WTC11 (cell line): ENCODE results near the gene BIRC2. TPM values are rescaled to one million over a fixed set of nuclear protein-coding genes. Genes with fewer than 3 reads are reported as not detected.

Experiments
- ATAC-seq: fragments of 200-7000 bp; cut with Tn5 transposase; 2 replicates; pipeline ENCODE4 v1.10.0; 2021; ENCODE audit warnings: mild to moderate bottlenecking, moderate library complexity
- CTCF ChIA-PET: fragments of 300-600 bp; sonication (Branson Sonifier 250); formaldehyde crosslinking; loops from one replicate; lab custom pipeline; 2021; ENCODE audit warnings: antibody characterized with exemption; lab: Charles Lee
- POLR2A ChIA-PET: fragments of 350-600 bp; sonication (Branson Sonifier 250); formaldehyde crosslinking; loops from one replicate; lab custom pipeline; 2021; ENCODE audit warnings: antibody characterized with exemption; lab: Charles Lee
- DNase-seq: peaks from one replicate; pipeline ENCODE4 v3.0.0; 2021; ENCODE audit warnings: low spot score
- H3K27ac Mint-ChIP-seq: 2 replicates; pipeline ENCODE4 v1.8.0; 2021; ENCODE audit warnings: mixed read lengths
- H3K27me3 Mint-ChIP-seq: 2 replicates; pipeline ENCODE4 v1.8.0; 2021; ENCODE audit warnings: low read depth, mild to moderate bottlenecking, moderate library complexity, mixed read lengths
- H3K36me3 Mint-ChIP-seq: 2 replicates; pipeline ENCODE4 v1.8.0; 2021; ENCODE audit warnings: mixed read lengths
- H3K4me1 Mint-ChIP-seq: 2 replicates; pipeline ENCODE4 v1.8.0; 2022; ENCODE audit warnings: mixed read lengths
- H3K4me3 Mint-ChIP-seq: 2 replicates; pipeline ENCODE4 v1.8.0; 2021; ENCODE audit warnings: mild to moderate bottlenecking, moderate library complexity, mixed read lengths
- H3K9me3 Mint-ChIP-seq: 2 replicates; pipeline ENCODE4 v1.8.0; 2021; ENCODE audit warnings: mixed read lengths
- ESRRA ChIP-seq: sonication (generic); formaldehyde crosslinking; IDR thresholded peaks from 2 replicates; pipeline ENCODE4 v1.8.1; 2022; ENCODE audit warnings: mild to moderate bottlenecking, missing genetic modification reagents, borderline replicate concordance
- ETV6 ChIP-seq: sonication (generic); formaldehyde crosslinking; IDR thresholded peaks from 2 replicates; pipeline ENCODE4 v1.8.1; 2022; ENCODE audit warnings: mild to moderate bottlenecking, missing genetic modification reagents
- FOXJ3 ChIP-seq: sonication (generic); formaldehyde crosslinking; IDR thresholded peaks from 2 replicates; pipeline ENCODE4 v1.9.0; 2021; ENCODE audit warnings: missing genetic modification reagents, mild to moderate bottlenecking, borderline replicate concordance
- GTF2I ChIP-seq: fragments of 250-450 bp; sonication (Bioruptor Pico); conservative IDR thresholded peaks from 2 replicates; pipeline ENCODE4 v1.4.0; 2021; ENCODE audit warnings: mild to moderate bottlenecking
- JUN ChIP-seq: sonication (generic); formaldehyde crosslinking; IDR thresholded peaks from 2 replicates; pipeline ENCODE4 v1.8.0; 2023; ENCODE audit warnings: mild to moderate bottlenecking, missing genetic modification reagents
- NR3C1 ChIP-seq: sonication (generic); formaldehyde crosslinking; conservative IDR thresholded peaks from 2 replicates; pipeline ENCODE4 v1.8.1; 2023; ENCODE audit warnings: low read depth, mild to moderate bottlenecking, missing genetic modification reagents
- RORB ChIP-seq: fragments of 250-450 bp; sonication (Bioruptor Pico); IDR thresholded peaks from 2 replicates; pipeline ENCODE4 v1.9.0; 2021; ENCODE audit warnings: mild to moderate bottlenecking
- ZMAT4 ChIP-seq: fragments of 250-450 bp; sonication (Bioruptor Pico); IDR thresholded peaks from 2 replicates; pipeline ENCODE4 v1.9.0; 2021; ENCODE audit warnings: mild to moderate bottlenecking
- ZNF138 ChIP-seq: sonication (generic); formaldehyde crosslinking; conservative IDR thresholded peaks from 2 replicates; pipeline ENCODE4 v1.8.1; 2022; ENCODE audit warnings: mild to moderate bottlenecking, moderate library complexity, missing genetic modification reagents
- ZNF263 ChIP-seq: sonication (generic); formaldehyde crosslinking; IDR thresholded peaks from 2 replicates; pipeline ENCODE4 v1.8.1; 2022; ENCODE audit warnings: low read depth, mild to moderate bottlenecking, moderate library complexity, missing genetic modification reagents
- ZNF416 ChIP-seq: fragments of 250-450 bp; sonication (Bioruptor Pico); IDR thresholded peaks from 2 replicates; pipeline ENCODE4 v1.9.0; 2021; ENCODE audit warnings: mild to moderate bottlenecking, inconsistent platforms
- ZNF425 ChIP-seq: fragments of 250-450 bp; sonication (Bioruptor Pico); conservative IDR thresholded peaks from 2 replicates; pipeline ENCODE4 v1.9.0; 2021; ENCODE audit warnings: mild to moderate bottlenecking
- ZNF671 ChIP-seq: fragments of 250-450 bp; sonication (Bioruptor Pico); IDR thresholded peaks from 2 replicates; pipeline ENCODE4 v1.8.0; 2021; ENCODE audit warnings: mild to moderate bottlenecking
- total RNA-seq: library from RNA; stranded (reverse); gene quantifications from 3 replicates; pipeline ENCODE4 v1.2.3, GENCODE V29; 2021
- TF ChIP-seq, protein P1 (sequence below): fragments of 200-600 bp; IDR thresholded peaks from 2 replicates; pipeline ENCODE4 v1.8.0; 2022; ENCODE audit warnings: antibody characterized with exemption
- TF ChIP-seq, protein P2 (sequence below): fragments of 250-450 bp; sonication (Bioruptor Pico); IDR thresholded peaks from 2 replicates; pipeline ENCODE4 v1.9.0; 2021; ENCODE audit warnings: mild to moderate bottlenecking, borderline replicate concordance
- TF ChIP-seq, protein P3 (sequence below): fragments of 250-450 bp; sonication (Bioruptor Pico); IDR thresholded peaks from 2 replicates; pipeline ENCODE4 v2.1.2; 2022; ENCODE audit warnings: mild to moderate bottlenecking, moderate library complexity
- TF ChIP-seq, protein P4 (sequence below): fragments of 250-450 bp; sonication (Bioruptor Pico); IDR thresholded peaks from 2 replicates; pipeline ENCODE4 v1.9.0; 2021; ENCODE audit warnings: mild to moderate bottlenecking

Gene BIRC2
- total RNA-seq, 1 experiment from 2014 or later, result 22.3 TPM

GRCh38 chr11:102322560-102322959 lies 24.5 kb upstream of the BIRC2 start:
- H3K27ac Mint-ChIP-seq, result no peak overlapping the region
- peaks cover 14% of the 10 kb centered on the region for H3K27me3 Mint-ChIP-seq
- H3K4me1 Mint-ChIP-seq, result peaks cover 2% of the 10 kb centered on the region; the same call in 1 of the 2 replicates
- no peak for ATAC-seq
- ChIA-PET POLR2A (no interaction called here), CTCF (no interaction called here)
- no peak overlapping the region for H3K4me3 Mint-ChIP-seq
- TF ChIP-seq ZNF138 (CRISPR knock-in tag), result no peak
- TF ChIP-seq ZNF416 (CRISPR knock-in tag), result no peak
- TF ChIP-seq, protein P1, sequence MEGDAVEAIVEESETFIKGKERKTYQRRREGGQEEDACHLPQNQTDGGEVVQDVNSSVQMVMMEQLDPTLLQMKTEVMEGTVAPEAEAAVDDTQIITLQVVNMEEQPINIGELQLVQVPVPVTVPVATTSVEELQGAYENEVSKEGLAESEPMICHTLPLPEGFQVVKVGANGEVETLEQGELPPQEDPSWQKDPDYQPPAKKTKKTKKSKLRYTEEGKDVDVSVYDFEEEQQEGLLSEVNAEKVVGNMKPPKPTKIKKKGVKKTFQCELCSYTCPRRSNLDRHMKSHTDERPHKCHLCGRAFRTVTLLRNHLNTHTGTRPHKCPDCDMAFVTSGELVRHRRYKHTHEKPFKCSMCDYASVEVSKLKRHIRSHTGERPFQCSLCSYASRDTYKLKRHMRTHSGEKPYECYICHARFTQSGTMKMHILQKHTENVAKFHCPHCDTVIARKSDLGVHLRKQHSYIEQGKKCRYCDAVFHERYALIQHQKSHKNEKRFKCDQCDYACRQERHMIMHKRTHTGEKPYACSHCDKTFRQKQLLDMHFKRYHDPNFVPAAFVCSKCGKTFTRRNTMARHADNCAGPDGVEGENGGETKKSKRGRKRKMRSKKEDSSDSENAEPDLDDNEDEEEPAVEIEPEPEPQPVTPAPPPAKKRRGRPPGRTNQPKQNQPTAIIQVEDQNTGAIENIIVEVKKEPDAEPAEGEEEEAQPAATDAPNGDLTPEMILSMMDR, result no peak
- TF ChIP-seq ZNF425 (CRISPR knock-in tag), result no peak
- H3K36me3 Mint-ChIP-seq, result no peaks in the 10 kb centered on the region
- no peaks in the 10 kb centered on the region for H3K9me3 Mint-ChIP-seq
- no peak for DNase-seq

GRCh38 chr11:102323542-102324251 lies 23.3 kb upstream of the BIRC2 start:
- H3K4me1 Mint-ChIP-seq, result no peaks in the 10 kb centered on the region
- H3K36me3 Mint-ChIP-seq, result no peaks in the 10 kb centered on the region
- no peak overlapping the region for H3K27ac Mint-ChIP-seq
- H3K9me3 Mint-ChIP-seq, result no peaks in the 10 kb centered on the region
- H3K4me3 Mint-ChIP-seq, result no peak overlapping the region
- POLR2A ChIA-PET, result no interaction called here
- ATAC-seq (no peak), DNase-seq (no peak)
- CTCF ChIA-PET, result interaction anchor here (1.9 kb wide), 1 partner anchor 14 kb away, joined by 11 read pairs; no protein-coding TSS in a partner anchor
- peaks cover 4% of the 10 kb centered on the region; the same call in 1 of the 2 replicates for H3K27me3 Mint-ChIP-seq
- TF ChIP-seq, protein P2, sequence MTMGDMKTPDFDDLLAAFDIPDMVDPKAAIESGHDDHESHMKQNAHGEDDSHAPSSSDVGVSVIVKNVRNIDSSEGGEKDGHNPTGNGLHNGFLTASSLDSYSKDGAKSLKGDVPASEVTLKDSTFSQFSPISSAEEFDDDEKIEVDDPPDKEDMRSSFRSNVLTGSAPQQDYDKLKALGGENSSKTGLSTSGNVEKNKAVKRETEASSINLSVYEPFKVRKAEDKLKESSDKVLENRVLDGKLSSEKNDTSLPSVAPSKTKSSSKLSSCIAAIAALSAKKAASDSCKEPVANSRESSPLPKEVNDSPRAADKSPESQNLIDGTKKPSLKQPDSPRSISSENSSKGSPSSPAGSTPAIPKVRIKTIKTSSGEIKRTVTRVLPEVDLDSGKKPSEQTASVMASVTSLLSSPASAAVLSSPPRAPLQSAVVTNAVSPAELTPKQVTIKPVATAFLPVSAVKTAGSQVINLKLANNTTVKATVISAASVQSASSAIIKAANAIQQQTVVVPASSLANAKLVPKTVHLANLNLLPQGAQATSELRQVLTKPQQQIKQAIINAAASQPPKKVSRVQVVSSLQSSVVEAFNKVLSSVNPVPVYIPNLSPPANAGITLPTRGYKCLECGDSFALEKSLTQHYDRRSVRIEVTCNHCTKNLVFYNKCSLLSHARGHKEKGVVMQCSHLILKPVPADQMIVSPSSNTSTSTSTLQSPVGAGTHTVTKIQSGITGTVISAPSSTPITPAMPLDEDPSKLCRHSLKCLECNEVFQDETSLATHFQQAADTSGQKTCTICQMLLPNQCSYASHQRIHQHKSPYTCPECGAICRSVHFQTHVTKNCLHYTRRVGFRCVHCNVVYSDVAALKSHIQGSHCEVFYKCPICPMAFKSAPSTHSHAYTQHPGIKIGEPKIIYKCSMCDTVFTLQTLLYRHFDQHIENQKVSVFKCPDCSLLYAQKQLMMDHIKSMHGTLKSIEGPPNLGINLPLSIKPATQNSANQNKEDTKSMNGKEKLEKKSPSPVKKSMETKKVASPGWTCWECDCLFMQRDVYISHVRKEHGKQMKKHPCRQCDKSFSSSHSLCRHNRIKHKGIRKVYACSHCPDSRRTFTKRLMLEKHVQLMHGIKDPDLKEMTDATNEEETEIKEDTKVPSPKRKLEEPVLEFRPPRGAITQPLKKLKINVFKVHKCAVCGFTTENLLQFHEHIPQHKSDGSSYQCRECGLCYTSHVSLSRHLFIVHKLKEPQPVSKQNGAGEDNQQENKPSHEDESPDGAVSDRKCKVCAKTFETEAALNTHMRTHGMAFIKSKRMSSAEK (CRISPR knock-in tag), result no peak
- TF ChIP-seq ZNF671, result no peak
- TF ChIP-seq ETV6 (CRISPR knock-in tag), result no peak
- TF ChIP-seq ZNF138 (CRISPR knock-in tag), result no peak
- TF ChIP-seq, protein P3, sequence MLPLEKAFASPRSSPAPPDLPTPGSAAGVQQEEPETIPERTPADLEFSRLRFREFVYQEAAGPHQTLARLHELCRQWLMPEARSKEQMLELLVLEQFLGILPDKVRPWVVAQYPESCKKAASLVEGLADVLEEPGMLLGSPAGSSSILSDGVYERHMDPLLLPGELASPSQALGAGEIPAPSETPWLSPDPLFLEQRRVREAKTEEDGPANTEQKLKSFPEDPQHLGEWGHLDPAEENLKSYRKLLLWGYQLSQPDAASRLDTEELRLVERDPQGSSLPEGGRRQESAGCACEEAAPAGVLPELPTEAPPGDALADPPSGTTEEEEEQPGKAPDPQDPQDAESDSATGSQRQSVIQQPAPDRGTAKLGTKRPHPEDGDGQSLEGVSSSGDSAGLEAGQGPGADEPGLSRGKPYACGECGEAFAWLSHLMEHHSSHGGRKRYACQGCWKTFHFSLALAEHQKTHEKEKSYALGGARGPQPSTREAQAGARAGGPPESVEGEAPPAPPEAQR (CRISPR knock-in tag), result no peak
- no peak for TF ChIP-seq NR3C1
- TF ChIP-seq JUN, result no peak
- no peak for TF ChIP-seq ZNF263
- no peak for TF ChIP-seq RORB (CRISPR knock-in tag)
- TF ChIP-seq ESRRA, result no peak
- TF ChIP-seq ZNF416 (CRISPR knock-in tag), result no peak
- no peak for TF ChIP-seq GTF2I
- no peak for TF ChIP-seq FOXJ3 (CRISPR knock-in tag)
- no peak for TF ChIP-seq ZMAT4 (CRISPR knock-in tag)
- TF ChIP-seq, protein P4, sequence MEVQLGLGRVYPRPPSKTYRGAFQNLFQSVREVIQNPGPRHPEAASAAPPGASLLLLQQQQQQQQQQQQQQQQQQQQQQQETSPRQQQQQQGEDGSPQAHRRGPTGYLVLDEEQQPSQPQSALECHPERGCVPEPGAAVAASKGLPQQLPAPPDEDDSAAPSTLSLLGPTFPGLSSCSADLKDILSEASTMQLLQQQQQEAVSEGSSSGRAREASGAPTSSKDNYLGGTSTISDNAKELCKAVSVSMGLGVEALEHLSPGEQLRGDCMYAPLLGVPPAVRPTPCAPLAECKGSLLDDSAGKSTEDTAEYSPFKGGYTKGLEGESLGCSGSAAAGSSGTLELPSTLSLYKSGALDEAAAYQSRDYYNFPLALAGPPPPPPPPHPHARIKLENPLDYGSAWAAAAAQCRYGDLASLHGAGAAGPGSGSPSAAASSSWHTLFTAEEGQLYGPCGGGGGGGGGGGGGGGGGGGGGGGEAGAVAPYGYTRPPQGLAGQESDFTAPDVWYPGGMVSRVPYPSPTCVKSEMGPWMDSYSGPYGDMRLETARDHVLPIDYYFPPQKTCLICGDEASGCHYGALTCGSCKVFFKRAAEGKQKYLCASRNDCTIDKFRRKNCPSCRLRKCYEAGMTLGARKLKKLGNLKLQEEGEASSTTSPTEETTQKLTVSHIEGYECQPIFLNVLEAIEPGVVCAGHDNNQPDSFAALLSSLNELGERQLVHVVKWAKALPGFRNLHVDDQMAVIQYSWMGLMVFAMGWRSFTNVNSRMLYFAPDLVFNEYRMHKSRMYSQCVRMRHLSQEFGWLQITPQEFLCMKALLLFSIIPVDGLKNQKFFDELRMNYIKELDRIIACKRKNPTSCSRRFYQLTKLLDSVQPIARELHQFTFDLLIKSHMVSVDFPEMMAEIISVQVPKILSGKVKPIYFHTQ (CRISPR knock-in tag), result no peak
